Measurements from ENCODE around the gene ANXA2.

- TF ChIP-seq GATA2 (IDR thresholded peaks at IDR 0.05; ENCODE audit: low read depth, low read length): no peak
- no peak for TF ChIP-seq GATA3 (IDR thresholded peaks at IDR 0.05; ENCODE audit: low read depth, low read length)
Measured at GRCh38 chr15:60346653-60347052, 51.1 kb downstream of the ANXA2 start.
